ENCODE results near the gene CALD1.
A peak's percentile ranks its signal among the peaks of the same experiment; 100 is the strongest.

Gene CALD1

GRCh38 chr7:134778941-134779740, at the start of gene CALD1:
Gene CALD1 (plus strand): TSS chr7:134779634. CDS start chr7:134867734, 88,100 bp downstream.
- H3K27me3 Mint-ChIP-seq: no peaks in the 10 kb centered on the region
- peaks cover 4% of the 10 kb centered on the region for H3K36me3 Mint-ChIP-seq
- H3K27ac Mint-ChIP-seq: no peak within 1 kb of the TSS
- peaks cover 12% of the 10 kb centered on the region for H3K4me1 Mint-ChIP-seq
- no peak within 1 kb of the TSS for H3K4me3 Mint-ChIP-seq
- H3K9me3 Mint-ChIP-seq: no peaks in the 10 kb centered on the region

- H3K27me3 Mint-ChIP-seq: no peaks in the 10 kb centered on the region
- H3K9me3 Mint-ChIP-seq: no peaks in the 10 kb centered on the region
- H3K27ac Mint-ChIP-seq: no peak overlapping the region
- H3K4me3 Mint-ChIP-seq: no peak overlapping the region
- no peaks in the 10 kb centered on the region for H3K4me1 Mint-ChIP-seq
- peaks cover 3% of the 10 kb centered on the region for H3K36me3 Mint-ChIP-seq
These were observed 49.5 kb upstream of the CALD1 start for GRCh38 chr7:134729895-134730294.

- Mint-ChIP-seq H3K4me1 (no peaks in the 10 kb centered on the region), H3K27me3 (no peaks in the 10 kb centered on the region), H3K27ac (no peak overlapping the region), H3K4me3 (no peak overlapping the region), H3K9me3 (no peaks in the 10 kb centered on the region), H3K36me3 (peaks cover 3% of the 10 kb centered on the region)
These were observed 49.0 kb upstream of the CALD1 start for GRCh38 chr7:134730411-134730829.

GRCh38 chr7:134731616-134732015, 47.8 kb upstream of the CALD1 start:
- Mint-ChIP-seq H3K4me1 (no peaks in the 10 kb centered on the region), H3K9me3 (no peaks in the 10 kb centered on the region), H3K36me3 (peaks cover 1% of the 10 kb centered on the region), H3K27ac (no peak overlapping the region), H3K27me3 (no peaks in the 10 kb centered on the region), H3K4me3 (no peak overlapping the region)

- Mint-ChIP-seq H3K27ac (no peak overlapping the region), H3K4me1 (no peaks in the 10 kb centered on the region), H3K9me3 (no peaks in the 10 kb centered on the region), H3K36me3 (no peaks in the 10 kb centered on the region), H3K4me3 (no peak overlapping the region), H3K27me3 (no peaks in the 10 kb centered on the region)
These were observed 46.7 kb upstream of the CALD1 start for GRCh38 chr7:134732728-134733127.

GRCh38 chr7:134736381-134736780, 43.1 kb upstream of the CALD1 start:
- Mint-ChIP-seq H3K9me3 (no peaks in the 10 kb centered on the region), H3K27ac (no peak overlapping the region), H3K4me3 (no peak overlapping the region)

GRCh38 chr7:134737566-134738345, 41.7 kb upstream of the CALD1 start:
- Mint-ChIP-seq H3K4me3 (no peak overlapping the region), H3K36me3 (peaks cover 3% of the 10 kb centered on the region), H3K27me3 (no peaks in the 10 kb centered on the region), H3K27ac (peak overlapping the region; percentile 32), H3K4me1 (no peaks in the 10 kb centered on the region), H3K9me3 (no peaks in the 10 kb centered on the region)

More at GRCh38 chr7:134736381-134736780, 43.1 kb upstream of the CALD1 start:
- Mint-ChIP-seq H3K4me1 (no peaks in the 10 kb centered on the region), H3K27me3 (no peaks in the 10 kb centered on the region), H3K36me3 (peaks cover 3% of the 10 kb centered on the region)

- Mint-ChIP-seq H3K27me3 (no peaks in the 10 kb centered on the region), H3K36me3 (peaks cover 5% of the 10 kb centered on the region), H3K27ac (no peak overlapping the region), H3K4me1 (no peaks in the 10 kb centered on the region), H3K4me3 (no peak overlapping the region), H3K9me3 (no peaks in the 10 kb centered on the region)
These were observed 40.1 kb upstream of the CALD1 start for GRCh38 chr7:134739362-134739761.

- Mint-ChIP-seq H3K4me3 (no peak overlapping the region), H3K4me1 (no peaks in the 10 kb centered on the region), H3K27ac (no peak overlapping the region), H3K9me3 (no peaks in the 10 kb centered on the region), H3K27me3 (no peaks in the 10 kb centered on the region), H3K36me3 (peaks cover 8% of the 10 kb centered on the region)
These were observed 39.1 kb upstream of the CALD1 start for GRCh38 chr7:134740376-134740775.

- H3K27ac Mint-ChIP-seq: no peak overlapping the region
- no peaks in the 10 kb centered on the region for H3K4me1 Mint-ChIP-seq
- H3K27me3 Mint-ChIP-seq: no peaks in the 10 kb centered on the region
- H3K4me3 Mint-ChIP-seq: no peak overlapping the region
- peaks cover 14% of the 10 kb centered on the region for H3K36me3 Mint-ChIP-seq
- H3K9me3 Mint-ChIP-seq: no peaks in the 10 kb centered on the region
These were observed 37.4 kb upstream of the CALD1 start for GRCh38 chr7:134741907-134742635.

- H3K4me1 Mint-ChIP-seq: no peaks in the 10 kb centered on the region
- no peak overlapping the region for H3K27ac Mint-ChIP-seq
- no peak overlapping the region for H3K4me3 Mint-ChIP-seq
- H3K36me3 Mint-ChIP-seq: peaks cover 14% of the 10 kb centered on the region
- no peaks in the 10 kb centered on the region for H3K27me3 Mint-ChIP-seq
- H3K9me3 Mint-ChIP-seq: no peaks in the 10 kb centered on the region
These were observed 36.6 kb upstream of the CALD1 start for GRCh38 chr7:134742688-134743350.

GRCh38 chr7:134744569-134744968, 34.9 kb upstream of the CALD1 start:
- Mint-ChIP-seq H3K36me3 (peaks cover 14% of the 10 kb centered on the region), H3K9me3 (no peaks in the 10 kb centered on the region), H3K4me1 (no peaks in the 10 kb centered on the region), H3K27ac (no peak overlapping the region), H3K27me3 (no peaks in the 10 kb centered on the region), H3K4me3 (no peak overlapping the region)

- Mint-ChIP-seq H3K4me1 (no peaks in the 10 kb centered on the region), H3K27me3 (no peaks in the 10 kb centered on the region)
These were observed 32.1 kb upstream of the CALD1 start for GRCh38 chr7:134747326-134747725.

GRCh38 chr7:134750083-134751062, 29.1 kb upstream of the CALD1 start:
- no peak overlapping the region for H3K27ac Mint-ChIP-seq
- no peaks in the 10 kb centered on the region for H3K4me1 Mint-ChIP-seq
- no peak overlapping the region for H3K4me3 Mint-ChIP-seq
- no peaks in the 10 kb centered on the region for H3K27me3 Mint-ChIP-seq
- no peaks in the 10 kb centered on the region for H3K9me3 Mint-ChIP-seq
- peaks cover 6% of the 10 kb centered on the region for H3K36me3 Mint-ChIP-seq

More at GRCh38 chr7:134747326-134747725, 32.1 kb upstream of the CALD1 start:
- Mint-ChIP-seq H3K4me3 (no peak overlapping the region), H3K27ac (no peak overlapping the region), H3K36me3 (peaks cover 11% of the 10 kb centered on the region), H3K9me3 (no peaks in the 10 kb centered on the region)

Measured in activated naive CD4-positive, alpha-beta T cell treated with anti-CD3 and anti-CD28 coated beads, Interleukin-2, amount 50 U/mL, for 24 hours (primary cell).